HCT116 (cell line): ENCODE measurements around the gene PANX2.

Experiments used
- EZH2phosphoT487 ChIP-seq: fragments of 200-600 bp; IDR thresholded peaks from 2 replicates; pipeline ENCODE4 v1.6.1; 2018; ENCODE audit warnings: antibody characterized with exemption, borderline replicate concordance
- FOSL1 ChIP-seq: IDR thresholded peaks from 2 replicates; pipeline ENCODE4 v1.6.1; 2012; ENCODE audit warnings: low read depth
- POLR2A ChIP-seq: IDR thresholded peaks from 2 replicates; pipeline ENCODE4 v1.7.0; 2011; ENCODE audit warnings: borderline replicate concordance; ENCODE audit not compliant: insufficient read depth, insufficient read length; ENCODE audit errors: extremely low read depth
- POLR2AphosphoS5 ChIP-seq: IDR thresholded peaks from 2 replicates; pipeline ENCODE4 v1.6.1; 2011; ENCODE audit warnings: mild to moderate bottlenecking, low read depth, low read length, moderate library complexity
- SIN3A ChIP-seq: IDR thresholded peaks from 2 replicates; pipeline ENCODE4 v1.6.1; 2012; ENCODE audit warnings: low read depth
- SP1 ChIP-seq: IDR thresholded peaks from 2 replicates; pipeline ENCODE4 v1.6.1; 2012; ENCODE audit warnings: low read depth
- SRF ChIP-seq: IDR thresholded peaks from 2 replicates; pipeline ENCODE4 v1.6.1; 2012; ENCODE audit warnings: low read depth
- TCF7L2 ChIP-seq: IDR thresholded peaks from 2 replicates; pipeline ENCODE4 v1.7.0; 2011; ENCODE audit warnings: borderline replicate concordance, inconsistent platforms; ENCODE audit not compliant: insufficient read depth, insufficient read length; ENCODE audit errors: extremely low read depth
- YY1 ChIP-seq: IDR thresholded peaks from 2 replicates; pipeline ENCODE4 v1.6.1; 2011; ENCODE audit warnings: low read length, low read depth, moderate library complexity, mild to moderate bottlenecking; ENCODE audit not compliant: insufficient replicate concordance; ENCODE audit errors: extremely low read depth
- ZNF274 ChIP-seq: fragments of 200-500 bp; sonication (Bioruptor generic); IDR thresholded peaks from 2 replicates; pipeline ENCODE4 v1.6.1; 2014; ENCODE audit warnings: mild to moderate bottlenecking, low read depth, low read length, inconsistent platforms
- TF ChIP-seq, protein P1 (sequence below): IDR thresholded peaks from 2 replicates; pipeline ENCODE4 v1.6.1; 2012
- TF ChIP-seq, protein P2 (sequence below), 3 experiments: fragments of 200-600 bp in 1 of 3; sonication (generic) in 1 of 3; IDR thresholded peaks in 2 of 3; conservative IDR thresholded peaks in 1 of 3; 2 replicates each; pipeline ENCODE4 v1.5.1; 2012 to 2017; ENCODE audit warnings: low read depth in 2 of 3, low read length in 2 of 3, antibody characterized with exemption in 1 of 3, borderline replicate concordance in 1 of 3, control low read depth in 1 of 3, mild to moderate bottlenecking in 1 of 3, mixed read lengths in 1 of 3, mixed run types in 1 of 3, moderate library complexity in 1 of 3; ENCODE audit not compliant: insufficient read depth in 1 of 3
- TF ChIP-seq, protein P3 (sequence below): IDR thresholded peaks from 2 replicates; pipeline ENCODE4 v1.6.1; 2012

DNA sequence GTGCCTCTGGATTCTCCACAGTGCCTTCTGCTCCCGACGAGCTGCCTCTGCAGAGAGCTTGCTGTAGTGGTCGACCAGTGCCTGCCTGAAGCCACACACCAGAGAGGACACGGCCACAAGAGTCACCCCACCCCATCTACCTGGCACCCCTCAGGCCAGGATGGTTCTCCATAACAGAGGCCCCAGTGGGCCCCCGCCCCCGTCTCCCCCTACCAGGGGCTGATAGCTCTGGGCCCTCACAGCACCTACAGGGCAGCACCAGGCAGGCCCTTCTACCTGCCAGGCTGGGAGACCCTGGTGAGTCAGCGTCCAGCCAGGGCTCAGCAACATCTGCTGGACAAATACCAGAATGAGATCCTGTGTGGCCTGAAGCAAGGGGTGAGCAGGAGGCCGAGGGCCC is 52.0 kb downstream of the PANX2 start:
- TF ChIP-seq, protein P1, sequence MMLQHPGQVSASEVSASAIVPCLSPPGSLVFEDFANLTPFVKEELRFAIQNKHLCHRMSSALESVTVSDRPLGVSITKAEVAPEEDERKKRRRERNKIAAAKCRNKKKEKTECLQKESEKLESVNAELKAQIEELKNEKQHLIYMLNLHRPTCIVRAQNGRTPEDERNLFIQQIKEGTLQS: no peak
- TF ChIP-seq, protein P2, sequence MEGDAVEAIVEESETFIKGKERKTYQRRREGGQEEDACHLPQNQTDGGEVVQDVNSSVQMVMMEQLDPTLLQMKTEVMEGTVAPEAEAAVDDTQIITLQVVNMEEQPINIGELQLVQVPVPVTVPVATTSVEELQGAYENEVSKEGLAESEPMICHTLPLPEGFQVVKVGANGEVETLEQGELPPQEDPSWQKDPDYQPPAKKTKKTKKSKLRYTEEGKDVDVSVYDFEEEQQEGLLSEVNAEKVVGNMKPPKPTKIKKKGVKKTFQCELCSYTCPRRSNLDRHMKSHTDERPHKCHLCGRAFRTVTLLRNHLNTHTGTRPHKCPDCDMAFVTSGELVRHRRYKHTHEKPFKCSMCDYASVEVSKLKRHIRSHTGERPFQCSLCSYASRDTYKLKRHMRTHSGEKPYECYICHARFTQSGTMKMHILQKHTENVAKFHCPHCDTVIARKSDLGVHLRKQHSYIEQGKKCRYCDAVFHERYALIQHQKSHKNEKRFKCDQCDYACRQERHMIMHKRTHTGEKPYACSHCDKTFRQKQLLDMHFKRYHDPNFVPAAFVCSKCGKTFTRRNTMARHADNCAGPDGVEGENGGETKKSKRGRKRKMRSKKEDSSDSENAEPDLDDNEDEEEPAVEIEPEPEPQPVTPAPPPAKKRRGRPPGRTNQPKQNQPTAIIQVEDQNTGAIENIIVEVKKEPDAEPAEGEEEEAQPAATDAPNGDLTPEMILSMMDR (IDR thresholded peaks at IDR 0.05 in 2 of 3, conservative IDR thresholded peaks at IDR 0.05 in 1 of 3; ENCODE audit: borderline replicate concordance in 1 of 3, insufficient read depth in 1 of 3, low read depth in 2 of 3, low read length in 2 of 3): no peak
- TF ChIP-seq POLR2A: no peak
- TF ChIP-seq SIN3A: no peak
- TF ChIP-seq SP1: no peak
- TF ChIP-seq ZNF274: no peak
- TF ChIP-seq TCF7L2: no peak
- TF ChIP-seq, protein P3, sequence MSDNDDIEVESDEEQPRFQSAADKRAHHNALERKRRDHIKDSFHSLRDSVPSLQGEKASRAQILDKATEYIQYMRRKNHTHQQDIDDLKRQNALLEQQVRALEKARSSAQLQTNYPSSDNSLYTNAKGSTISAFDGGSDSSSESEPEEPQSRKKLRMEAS: no peak
- TF ChIP-seq SRF: no peak
- TF ChIP-seq POLR2AphosphoS5: no peak
- no peak for TF ChIP-seq EZH2phosphoT487
- no peak for TF ChIP-seq YY1
- TF ChIP-seq FOSL1: no peak
